ENCODE data around the gene ALKBH8. TPM values are rescaled to one million over a fixed set of nuclear protein-coding genes. Genes with fewer than 3 reads are reported as not detected.
"Not testable (repeated sequence)": the region's sequence is repeated elsewhere in the genome, so short reads cannot be mapped to it uniquely, and the experiment has no call there.

The ALKBH8 gene
- total RNA-seq, 1 experiment from 2014 or later: 2.0 TPM

DNA sequence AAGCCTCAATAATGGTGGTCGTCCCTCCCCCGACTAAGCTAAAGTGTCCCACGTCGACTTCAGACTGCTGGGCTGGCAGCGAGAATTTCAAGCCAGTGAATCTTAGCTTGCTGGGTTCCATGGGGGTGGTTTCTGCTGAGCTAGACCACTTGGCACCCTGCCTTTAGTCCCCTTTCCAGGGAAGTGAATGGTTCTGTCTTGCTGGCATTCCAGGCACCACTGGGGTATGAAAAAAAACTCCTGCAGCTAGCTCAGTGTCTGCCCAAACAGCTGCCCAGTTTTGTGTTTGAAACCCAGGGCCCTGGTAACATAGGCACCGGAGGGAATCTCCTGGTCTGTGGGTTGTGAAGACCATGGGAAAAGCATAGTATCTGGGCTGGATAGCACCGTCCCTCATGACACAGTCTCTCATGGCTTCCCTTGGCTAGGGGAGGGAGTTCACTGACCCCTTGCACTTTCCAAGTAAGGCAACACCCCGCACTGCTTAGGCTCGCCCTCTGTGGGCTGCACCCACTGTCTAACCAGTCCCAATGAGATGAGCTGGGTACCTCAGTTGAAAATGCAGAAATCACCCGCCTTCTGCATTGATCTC lies 99.2 kb downstream of the ALKBH8 start:
- in situ Hi-C loops (cut with HindIII; ENCODE audit: low pct_unique_long_range_greater_than_20kb, low sequenced_read_pairs); DNase-seq (ENCODE audit: low read depth): not testable (repeated sequence)

- in situ Hi-C loops (cut with HindIII; ENCODE audit: low pct_unique_long_range_greater_than_20kb, low sequenced_read_pairs): no loop called here
- peak; percentile 83 for DNase-seq (ENCODE audit: low read depth)
Observed at GRCh38 chr11:107457558-107458271, 107.8 kb downstream of the ALKBH8 start, which contains the start of gene CWF19L2. CWF19L2 (minus strand) TSS chr11:107457825; CDS start chr11:107457816, 9 bp downstream.

- DNase-seq (ENCODE audit: low read depth): no peak
- in situ Hi-C loops (cut with HindIII; ENCODE audit: low pct_unique_long_range_greater_than_20kb, low sequenced_read_pairs): no loop called here
Observed at GRCh38 chr11:107457205-107457557, 108.4 kb downstream of the ALKBH8 start.

- in situ Hi-C loops (cut with HindIII; ENCODE audit: low pct_unique_long_range_greater_than_20kb, low sequenced_read_pairs): no loop called here
- DNase-seq (ENCODE audit: low read depth): no peak
Observed at GRCh38 chr11:107453594-107454286, 111.8 kb downstream of the ALKBH8 start.

Other genes starting within 250 kb of the ALKBH8 start
- gene CWF19L2, start 107.9 kb downstream of the ALKBH8 start, total RNA-seq (2014; rRNA removed; shearing (Covaris generic); ENCODE audit: low replicate concordance): 5.0 and 5.9 TPM in 2 replicates
- gene ELMOD1, start 25.4 kb upstream of the ALKBH8 start, total RNA-seq (2014; rRNA removed; shearing (Covaris generic); ENCODE audit: low replicate concordance): 0.17 TPM in 1 of 2 replicates, not detected in the other
- not detected in 2 replicates for gene SLN, start 146.3 kb upstream of the ALKBH8 start, total RNA-seq (2014; rRNA removed; shearing (Covaris generic); ENCODE audit: low replicate concordance)

All from Caki2 (cell line).